HEK293 (cell line): ENCODE results near the gene B3GALNT1.

ENCODE experiments used
- CTCF ChIA-PET: fragments of 350-600 bp; formaldehyde crosslinking; extraction: SDS; loops from one replicate; lab custom pipeline; 2021; ENCODE audit warnings: antibody characterized with exemption; lab: Yijun Ruan, JAX
- POLR2A ChIA-PET: fragments of 300-600 bp; formaldehyde crosslinking; extraction: SDS; loops from one replicate; lab custom pipeline; 2020; ENCODE audit warnings: antibody characterized with exemption, inconsistent platforms; lab: Yijun Ruan, JAX
- H3K27ac ChIP-seq: fragments of 200-500 bp; sonication (Bioruptor generic); 2 replicates; pipeline ENCODE4 v1.5.1; 2014; ENCODE audit warnings: low read depth, low read length, control low read depth, inconsistent platforms; ENCODE audit errors: extremely low read depth
- H3K36me3 ChIP-seq, 2 experiments: fragments of 200-500 bp in 1 of 2; sonication (Bioruptor generic) in 1 of 2; 1 replicate in 1 of 2; 2 replicates in 1 of 2; pipeline ENCODE4 v1.5.1; 2014 to 2017; ENCODE audit warnings: inconsistent platforms in 2 of 2, low read length in 2 of 2; ENCODE audit not compliant: control insufficient read depth in 2 of 2, insufficient read depth in 1 of 2
- H3K4me1 ChIP-seq: fragments of 200-500 bp; sonication (Bioruptor generic); 2 replicates; pipeline ENCODE4 v1.5.1; 2014; ENCODE audit warnings: mild to moderate bottlenecking, low read length, inconsistent platforms; ENCODE audit not compliant: control insufficient read depth, insufficient read depth
- H3K4me3 ChIP-seq: 2 replicates; pipeline ENCODE4 v1.5.1; 2011; ENCODE audit warnings: low read depth, mild to moderate bottlenecking, control low read depth, low read length, moderate library complexity
- H3K9me3 ChIP-seq: fragments of 200-500 bp; sonication (Bioruptor generic); 2 replicates; pipeline ENCODE4 v1.5.1; 2014; ENCODE audit warnings: low read depth, low read length, inconsistent platforms; ENCODE audit not compliant: control insufficient read depth, insufficient read depth
- HIC1 ChIP-seq: fragments of 450-650 bp; formaldehyde crosslinking; IDR thresholded peaks from 2 replicates; pipeline ENCODE4 v1.5.1; 2016; ENCODE audit warnings: missing biosample characterization, missing genetic modification characterization
- HOXD13 ChIP-seq: sonication (generic); formaldehyde crosslinking; IDR thresholded peaks from 2 replicates; pipeline ENCODE4 v1.8.0; 2022; ENCODE audit warnings: missing genetic modification reagents, borderline replicate concordance
- KLF9 ChIP-seq: fragments of 450-650 bp; formaldehyde crosslinking; IDR thresholded peaks from 2 replicates; pipeline ENCODE4 v1.5.1; 2016; ENCODE audit warnings: missing biosample characterization, missing genetic modification characterization, low read depth
- SP7 ChIP-seq: fragments of 450-650 bp; formaldehyde crosslinking; IDR thresholded peaks from 2 replicates; pipeline ENCODE4 v1.5.1; 2016; ENCODE audit warnings: missing biosample characterization, missing genetic modification characterization
- ZBTB10 ChIP-seq: fragments of 450-650 bp; formaldehyde crosslinking; IDR thresholded peaks from 2 replicates; pipeline ENCODE4 v1.5.1; 2016; ENCODE audit warnings: missing biosample characterization, missing genetic modification characterization
- ZNF10 ChIP-seq: fragments of 450-650 bp; formaldehyde crosslinking; IDR thresholded peaks from 2 replicates; pipeline ENCODE4 v1.5.1; 2017; ENCODE audit warnings: missing biosample characterization, missing genetic modification characterization
- ZNF114 ChIP-seq: fragments of 450-650 bp; formaldehyde crosslinking; IDR thresholded peaks from 2 replicates; pipeline ENCODE4 v1.5.0; 2017; ENCODE audit warnings: missing biosample characterization, missing genetic modification characterization
- ZNF148 ChIP-seq: fragments of 450-650 bp; formaldehyde crosslinking; IDR thresholded peaks from 2 replicates; pipeline ENCODE4 v1.5.0; 2017; ENCODE audit warnings: missing biosample characterization, missing genetic modification characterization, borderline replicate concordance
- ZNF175 ChIP-seq: fragments of 450-650 bp; formaldehyde crosslinking; IDR thresholded peaks from 2 replicates; pipeline ENCODE4 v1.5.1; 2016; ENCODE audit warnings: missing biosample characterization, missing genetic modification characterization
- ZNF202 ChIP-seq: fragments of 450-650 bp; formaldehyde crosslinking; IDR thresholded peaks from 2 replicates; pipeline ENCODE4 v1.5.1; 2016; ENCODE audit warnings: missing biosample characterization, missing genetic modification characterization, borderline replicate concordance
- ZNF266 ChIP-seq: fragments of 450-650 bp; formaldehyde crosslinking; IDR thresholded peaks from 2 replicates; pipeline ENCODE4 v1.5.1; 2016; ENCODE audit warnings: missing biosample characterization, missing genetic modification characterization, low read depth
- ZNF48 ChIP-seq: fragments of 450-650 bp; formaldehyde crosslinking; IDR thresholded peaks from 2 replicates; pipeline ENCODE4 v1.5.1; 2016; ENCODE audit warnings: missing biosample characterization, missing genetic modification characterization
- ZNF510 ChIP-seq: fragments of 450-650 bp; formaldehyde crosslinking; IDR thresholded peaks from 2 replicates; pipeline ENCODE4 v1.5.1; 2018; ENCODE audit warnings: mild to moderate bottlenecking, missing genetic modification characterization, missing biosample characterization; ENCODE audit not compliant: insufficient replicate concordance
- ZNF549 ChIP-seq: fragments of 450-650 bp; IDR thresholded peaks from 2 replicates; pipeline ENCODE4 v1.5.1; 2018; ENCODE audit warnings: missing biosample characterization, missing genetic modification characterization, mild to moderate bottlenecking, inconsistent platforms, moderate library complexity
- ZNF596 ChIP-seq: fragments of 450-650 bp; IDR thresholded peaks from 2 replicates; pipeline ENCODE4 v1.5.0; 2018; ENCODE audit warnings: missing biosample characterization, mild to moderate bottlenecking, missing genetic modification characterization, moderate library complexity
- ZNF626 ChIP-seq: fragments of 450-650 bp; sonication (Bioruptor Pico); formaldehyde crosslinking; IDR thresholded peaks from 2 replicates; pipeline ENCODE4 v1.5.1; 2018; ENCODE audit warnings: missing biosample characterization, missing genetic modification characterization, inconsistent platforms
- ZNF785 ChIP-seq: fragments of 450-650 bp; formaldehyde crosslinking; IDR thresholded peaks from 2 replicates; pipeline ENCODE4 v1.5.1; 2016; ENCODE audit warnings: missing biosample characterization, missing genetic modification characterization

Gene B3GALNT1

GRCh38 chr3:161054860-161055604, 50.1 kb downstream of the B3GALNT1 start:
- Histone ChIP-seq H3K9me3 (no peaks in the 10 kb centered on the region), H3K4me1 (no peaks in the 10 kb centered on the region), H3K36me3 (no peaks in the 10 kb centered on the region), H3K4me3 (no peak overlapping the region), H3K27ac (no peak overlapping the region)
- TF ChIP-seq ZNF596 (tag by site-specific recombination), result no peak
- TF ChIP-seq ZBTB10, result no peak
- no peak for TF ChIP-seq ZNF626 (tag by site-specific recombination)
- no peak for TF ChIP-seq ZNF175 (tag by site-specific recombination)
- TF ChIP-seq ZNF148 (tag by site-specific recombination), result no peak
- CTCF ChIA-PET, result no interaction called here
- POLR2A ChIA-PET, result no interaction called here

- no peak for TF ChIP-seq ZNF48 (tag by site-specific recombination)
- no peak for TF ChIP-seq ZNF10
- no peaks in the 10 kb centered on the region for H3K36me3 ChIP-seq
- no peaks in the 10 kb centered on the region for H3K9me3 ChIP-seq
- POLR2A ChIA-PET, result interaction anchor here (0.6 kb wide), 1 partner anchor 320 kb away, joined by 3 read pairs; no protein-coding TSS in a partner anchor
- no peaks in the 10 kb centered on the region for H3K4me1 ChIP-seq
- no peak overlapping the region for H3K27ac ChIP-seq
- no peak overlapping the region for H3K4me3 ChIP-seq
- CTCF ChIA-PET, result interaction anchor here (0.8 kb wide), 1 partner anchor 141 kb away, joined by 3 read pairs; no protein-coding TSS in a partner anchor
These were observed 53.3 kb downstream of the B3GALNT1 start for GRCh38 chr3:161051856-161052255.

GRCh38 chr3:161050935-161051334, 54.2 kb downstream of the B3GALNT1 start:
- no peaks in the 10 kb centered on the region for H3K4me1 ChIP-seq
- no peak for TF ChIP-seq ZNF114
- TF ChIP-seq ZNF266, result no peak
- TF ChIP-seq ZNF202 (tag by site-specific recombination), result no peak
- TF ChIP-seq SP7 (tag by site-specific recombination), result no peak
- no peak for TF ChIP-seq ZNF549 (tag by site-specific recombination)
- TF ChIP-seq ZNF48 (tag by site-specific recombination), result no peak
- TF ChIP-seq ZNF510, result no peak
- no peak for TF ChIP-seq ZNF785 (tag by site-specific recombination)
- TF ChIP-seq HOXD13 (CRISPR knock-in tag), result no peak
- TF ChIP-seq HIC1, result no peak
- no peak for TF ChIP-seq KLF9
- H3K4me3 ChIP-seq, result no peak overlapping the region
- POLR2A ChIA-PET, result no interaction called here
- H3K9me3 ChIP-seq, result no peaks in the 10 kb centered on the region
- CTCF ChIA-PET, result no interaction called here
- no peak overlapping the region for H3K27ac ChIP-seq
- H3K36me3 ChIP-seq, result no peaks in the 10 kb centered on the region
